Measurements from ENCODE around the gene CHAC1. TPM values are rescaled to one million over a fixed set of nuclear protein-coding genes. Genes with fewer than 3 reads are reported as not detected.

CHAC1 gene
- total RNA-seq, 6 experiments from 2014 or later = 0.22 to 11.6 (median 0.97) TPM

DNA sequence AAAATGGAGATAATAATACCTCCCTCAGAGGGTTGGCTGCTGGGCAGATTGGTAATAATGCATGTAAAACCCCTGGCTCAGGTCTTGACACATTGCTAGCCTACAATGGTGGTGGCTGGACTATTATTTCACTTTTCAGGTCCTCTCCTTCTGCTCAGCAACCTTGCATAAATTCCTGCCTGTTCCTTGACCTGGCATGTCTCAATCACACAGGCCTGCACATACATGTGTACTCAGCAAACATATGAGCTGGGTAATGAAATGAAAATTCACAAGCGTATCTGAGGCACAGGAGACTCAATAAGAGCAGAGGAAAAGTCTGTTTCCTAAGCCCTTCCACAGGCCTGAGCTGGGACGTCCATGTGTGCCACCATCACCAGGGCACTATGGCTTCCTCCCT, 41.6 kb upstream of the CHAC1 start:
- peaks cover 0 to 55% (median 28%) of the 10 kb centered on the region in 4 donors for H3K4me1 ChIP-seq
- ATAC-seq = peak; percentile 6 to 23 (median 8)

DNA sequence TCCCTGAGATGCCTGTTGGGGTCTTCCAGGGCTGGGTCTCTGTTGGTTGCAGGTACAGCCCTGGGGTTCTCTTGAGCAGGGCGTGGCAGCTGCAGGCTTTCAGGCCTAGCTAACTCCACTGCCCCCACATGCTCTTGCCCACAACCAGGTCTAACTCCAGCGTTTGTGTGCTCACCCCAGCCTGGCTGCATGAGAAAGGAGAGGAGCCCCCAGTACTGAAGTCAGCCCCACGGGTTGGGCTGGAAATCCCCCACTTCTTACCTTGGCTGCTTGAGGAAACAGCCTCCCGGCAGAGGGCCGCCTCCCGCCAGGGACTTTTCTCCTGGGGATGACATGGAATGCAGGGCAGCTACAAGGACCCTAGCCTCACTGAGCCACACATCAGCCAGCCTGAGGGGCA, 40.8 kb upstream of the CHAC1 start:
- no CpG with 5 or more reads among the region's 6 CpGs for WGBS (ENCODE audit: insufficient coverage, low coverage, low lambda C conversion rate, missing lambda C conversion rate)
- intact Hi-C loops (cut with DNase I) = no loop called here
- Histone ChIP-seq H3K4me3 (no peak overlapping the region), H3K27ac (no peak overlapping the region), H3K27me3 (no peaks in the 10 kb centered on the region), H3K36me3 (no peaks in the 10 kb centered on the region), H3K4me1 (peaks cover 0 to 47% (median 24%) of the 10 kb centered on the region in 4 donors), H3K9me3 (no peaks in the 10 kb centered on the region)
- DNase-seq (no peak), ATAC-seq (no peak)
- TF ChIP-seq, protein P1, sequence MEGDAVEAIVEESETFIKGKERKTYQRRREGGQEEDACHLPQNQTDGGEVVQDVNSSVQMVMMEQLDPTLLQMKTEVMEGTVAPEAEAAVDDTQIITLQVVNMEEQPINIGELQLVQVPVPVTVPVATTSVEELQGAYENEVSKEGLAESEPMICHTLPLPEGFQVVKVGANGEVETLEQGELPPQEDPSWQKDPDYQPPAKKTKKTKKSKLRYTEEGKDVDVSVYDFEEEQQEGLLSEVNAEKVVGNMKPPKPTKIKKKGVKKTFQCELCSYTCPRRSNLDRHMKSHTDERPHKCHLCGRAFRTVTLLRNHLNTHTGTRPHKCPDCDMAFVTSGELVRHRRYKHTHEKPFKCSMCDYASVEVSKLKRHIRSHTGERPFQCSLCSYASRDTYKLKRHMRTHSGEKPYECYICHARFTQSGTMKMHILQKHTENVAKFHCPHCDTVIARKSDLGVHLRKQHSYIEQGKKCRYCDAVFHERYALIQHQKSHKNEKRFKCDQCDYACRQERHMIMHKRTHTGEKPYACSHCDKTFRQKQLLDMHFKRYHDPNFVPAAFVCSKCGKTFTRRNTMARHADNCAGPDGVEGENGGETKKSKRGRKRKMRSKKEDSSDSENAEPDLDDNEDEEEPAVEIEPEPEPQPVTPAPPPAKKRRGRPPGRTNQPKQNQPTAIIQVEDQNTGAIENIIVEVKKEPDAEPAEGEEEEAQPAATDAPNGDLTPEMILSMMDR (IDR thresholded peaks at IDR 0.05) = no peak

More for the DNA sequence above, 41.6 kb upstream of the CHAC1 start:
- Histone ChIP-seq H3K9me3 (no peaks in the 10 kb centered on the region), H3K36me3 (no peaks in the 10 kb centered on the region), H3K27me3 (no peaks in the 10 kb centered on the region), H3K27ac (peak overlapping the region; percentile 5 to 81 (median 8)), H3K4me3 (no peak overlapping the region)
- intact Hi-C loops (cut with DNase I) = no loop called here
- WGBS (ENCODE audit: insufficient coverage, low coverage, low lambda C conversion rate, missing lambda C conversion rate) = 44% methylated on average over 1 of the region's 2 CpGs
- DNase-seq = no peak
- no peak for TF ChIP-seq POLR2A (IDR thresholded peaks at IDR 0.05)
- TF ChIP-seq, protein P1 (IDR thresholded peaks at IDR 0.05) = no peak

DNA sequence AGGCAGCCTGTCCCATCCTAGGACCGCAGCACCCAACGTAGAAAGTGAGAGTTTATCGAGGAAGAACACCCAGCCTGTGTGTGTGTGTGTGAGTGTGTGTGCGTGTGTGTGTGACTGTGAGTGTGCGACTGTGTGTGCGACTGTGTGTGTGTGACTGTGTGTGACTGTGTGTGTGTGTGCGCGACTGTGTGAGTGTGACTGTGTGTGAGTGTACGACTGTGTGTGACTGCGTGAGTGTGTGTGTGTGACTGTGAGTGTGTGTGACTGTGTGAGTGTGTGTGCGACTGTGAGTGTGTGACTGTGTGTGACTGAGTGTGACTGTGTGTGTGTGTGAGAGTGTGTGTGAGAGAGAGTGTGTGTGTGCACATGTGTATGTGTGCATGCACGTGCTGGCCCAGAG, 39.3 kb upstream of the CHAC1 start:
- H3K4me1 ChIP-seq = peaks cover 0 to 32% (median 16%) of the 10 kb centered on the region in 4 donors

DNA sequence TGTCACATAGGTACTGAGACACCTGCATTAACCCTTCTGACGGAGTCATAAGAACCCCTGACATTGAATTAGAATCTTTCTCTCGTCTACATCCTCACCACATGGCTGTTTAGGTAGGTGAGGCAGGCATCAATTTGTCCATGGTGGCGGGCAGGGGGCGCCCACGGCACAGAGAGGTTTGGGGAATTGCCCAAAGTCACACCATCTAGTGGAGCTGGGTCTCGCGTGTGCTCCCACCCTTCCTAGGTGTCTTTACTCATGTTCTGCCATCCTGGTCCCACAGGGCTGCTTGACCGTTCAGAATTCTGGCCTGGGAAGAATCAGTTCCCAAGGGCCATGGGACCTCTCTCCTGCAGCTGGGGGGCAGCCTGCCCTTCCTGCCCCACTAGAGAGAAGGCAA, 38.8 kb upstream of the CHAC1 start:
- no peaks in the 10 kb centered on the region for H3K27me3 ChIP-seq
- TF ChIP-seq, protein P1 (IDR thresholded peaks at IDR 0.05) = no peak
- no peak for TF ChIP-seq POLR2A (IDR thresholded peaks at IDR 0.05)
- H3K4me1 ChIP-seq = peaks cover 0 to 27% (median 13%) of the 10 kb centered on the region in 4 donors
- 70% methylated on average over 2 of the region's 8 CpGs for WGBS (ENCODE audit: insufficient coverage, low coverage, low lambda C conversion rate, missing lambda C conversion rate)
- DNase-seq = no peak
- ATAC-seq = no peak
- intact Hi-C loops (cut with DNase I) = no loop called here
- H3K4me3 ChIP-seq = no peak overlapping the region
- H3K36me3 ChIP-seq = no peaks in the 10 kb centered on the region
- no peaks in the 10 kb centered on the region for H3K9me3 ChIP-seq
- no peak overlapping the region for H3K27ac ChIP-seq

More for the DNA sequence above, 39.3 kb upstream of the CHAC1 start:
- intact Hi-C loops (cut with DNase I) = no loop called here
- H3K27me3 ChIP-seq = no peaks in the 10 kb centered on the region
- TF ChIP-seq POLR2A (IDR thresholded peaks at IDR 0.05) = no peak
- TF ChIP-seq, protein P1 (IDR thresholded peaks at IDR 0.05) = no peak
- no peak overlapping the region for H3K4me3 ChIP-seq
- ATAC-seq (no peak), DNase-seq (no peak)
- WGBS (ENCODE audit: insufficient coverage, low coverage, low lambda C conversion rate, missing lambda C conversion rate) = 91% methylated on average over 6 of the region's 12 CpGs
- H3K27ac ChIP-seq = no peak overlapping the region
- no peaks in the 10 kb centered on the region for H3K36me3 ChIP-seq
- no peaks in the 10 kb centered on the region for H3K9me3 ChIP-seq

Measured in right lobe of liver (tissue), 6 donors.